ENCODE measurements around the gene KRTAP20-1.

The KRTAP20-1 gene

DNA sequence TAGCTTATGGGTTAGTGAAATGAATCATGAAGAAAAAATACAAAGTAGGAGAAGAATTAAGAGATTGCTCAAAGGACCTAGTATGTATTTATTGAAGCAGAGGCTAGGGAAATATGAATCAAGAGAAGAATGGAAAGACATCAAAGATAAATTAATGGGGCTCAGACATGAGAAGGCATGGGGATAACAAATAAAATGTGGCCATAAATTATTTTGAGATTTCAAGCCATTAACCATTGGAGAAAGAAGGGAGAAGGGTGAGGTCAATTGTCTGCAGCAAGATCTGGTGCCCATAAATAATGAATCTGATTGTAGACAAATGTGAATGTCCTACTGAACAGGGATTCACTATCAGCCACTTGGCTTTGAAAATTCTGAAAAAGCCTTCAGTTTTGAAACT lies 36.7 kb downstream of the KRTAP20-1 start:
- no peak for DNase-seq

Data from RPMI8226 (cell line).